ENCODE data around the gene PPDPF. TPM values are rescaled to one million over a fixed set of nuclear protein-coding genes. Genes with fewer than 3 reads are reported as not detected.
"Not testable (repeated sequence)": the region's sequence is repeated elsewhere in the genome, so short reads cannot be mapped to it uniquely, and the experiment has no call there.

Gene PPDPF
- total and polyA plus RNA-seq, 3 experiments from 2014 or later = 137 to 218 (median 207) TPM

DNA sequence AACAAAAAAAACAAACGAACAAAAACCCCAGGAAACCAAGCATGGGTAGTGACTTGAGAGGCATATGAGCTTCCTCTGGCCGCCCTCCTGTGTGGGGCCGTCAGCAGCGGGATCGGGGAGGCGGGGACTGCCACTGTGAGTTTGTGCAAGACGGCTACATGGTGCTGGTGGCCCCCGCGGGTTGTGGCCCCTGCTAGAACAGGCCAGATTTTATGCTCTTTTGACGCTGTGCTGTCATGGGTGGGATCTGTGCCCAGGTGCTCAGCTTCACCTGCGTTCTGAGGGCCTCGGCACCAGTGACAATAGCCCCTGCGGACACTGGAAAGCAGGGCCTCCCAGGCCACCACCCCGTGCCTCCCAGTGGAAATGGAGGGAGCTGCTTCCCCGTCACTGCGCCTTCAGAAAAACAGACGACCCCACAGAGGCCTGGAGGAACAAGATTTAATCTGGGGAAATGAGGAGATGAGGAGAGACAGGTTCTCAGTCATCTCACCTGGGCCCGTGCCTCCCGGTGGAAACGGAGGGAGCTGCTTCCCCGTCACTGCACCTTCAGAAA, 43.4 kb upstream of the PPDPF start:
- peaks cover 18% of the 10 kb centered on the region for H3K27me3 ChIP-seq (ENCODE audit: insufficient read depth, low read length, poor library complexity, severe bottlenecking)
- H3K4me3 ChIP-seq (ENCODE audit: low read length) = no peak overlapping the region
- no peaks in the 10 kb centered on the region for H3K36me3 Mint-ChIP-seq
- peak overlapping the region in 1 of 8 donors; percentile 33 for H3K27ac Mint-ChIP-seq
- H3K9me3 Mint-ChIP-seq = no peaks in the 10 kb centered on the region
- no peaks in the 10 kb centered on the region for H3K36me3 ChIP-seq (ENCODE audit: insufficient read depth, low read length)
- H3K4me1 Mint-ChIP-seq = peaks cover 4 to 8% (median 8%) of the 10 kb centered on the region in 3 donors
- no peaks in the 10 kb centered on the region for H3K9me3 ChIP-seq (ENCODE audit: low read length)
- no peak overlapping the region for H3K27ac ChIP-seq (ENCODE audit: low read depth, low read length)
- ChIA-PET CTCF (interaction anchor here (0.7 to 1.0 kb wide), 2 partner anchors 20 to 192 kb away, joined by 3 read pairs; no protein-coding TSS in a partner anchor), POLR2A (no interaction called here)
- H3K4me3 Mint-ChIP-seq = no peak overlapping the region
- H3K27me3 Mint-ChIP-seq = peaks cover 39 to 49% of the 10 kb centered on the region in 2 donors
- no peaks in the 10 kb centered on the region for H3K4me1 ChIP-seq (ENCODE audit: insufficient read depth, low read length)
- no peak for DNase-seq

DNA sequence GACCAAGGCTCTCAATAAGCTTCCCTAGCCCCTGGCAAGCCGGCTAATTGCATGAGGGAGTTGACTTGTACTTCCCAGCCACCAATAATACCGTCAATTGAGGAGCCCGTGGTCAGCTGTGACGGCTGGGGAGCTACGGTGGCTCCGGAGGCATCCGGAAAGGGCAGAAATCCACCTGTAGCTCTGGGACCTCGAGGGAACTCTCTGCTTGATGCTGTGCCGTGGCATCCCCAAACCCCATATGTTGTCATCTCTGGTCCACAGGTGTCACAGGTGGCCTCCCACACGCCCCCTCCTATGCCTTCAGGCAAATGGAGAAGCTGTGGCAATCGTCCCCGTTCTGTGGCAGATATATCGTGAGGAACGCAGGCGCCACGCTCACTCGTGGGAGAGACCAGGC, 42.6 kb upstream of the PPDPF start:
- Histone ChIP-seq H3K27me3 (ENCODE audit: insufficient read depth, low read length, poor library complexity, severe bottlenecking) (peaks cover 18% of the 10 kb centered on the region), H3K27ac (ENCODE audit: low read depth, low read length) (no peak overlapping the region), H3K36me3 (ENCODE audit: insufficient read depth, low read length) (no peaks in the 10 kb centered on the region), H3K4me3 (ENCODE audit: low read length) (no peak overlapping the region), H3K4me1 (ENCODE audit: insufficient read depth, low read length) (no peaks in the 10 kb centered on the region), H3K9me3 (ENCODE audit: low read length) (no peaks in the 10 kb centered on the region)
- CTCF ChIA-PET = interaction anchor here (0.7 to 1.0 kb wide), 2 partner anchors 19 to 191 kb away, joined by 3 read pairs; no protein-coding TSS in a partner anchor
- DNase-seq = no peak
- Mint-ChIP-seq H3K36me3 (no peaks in the 10 kb centered on the region), H3K4me3 (no peak overlapping the region), H3K27me3 (peaks cover 41 to 56% of the 10 kb centered on the region in 2 donors), H3K4me1 (peaks cover 4 to 10% (median 8%) of the 10 kb centered on the region in 3 donors), H3K27ac (no peak overlapping the region), H3K9me3 (no peaks in the 10 kb centered on the region)
- POLR2A ChIA-PET = interaction anchor here (0.5 kb wide), 1 partner anchor 54 kb away, joined by 4 read pairs; no protein-coding TSS in a partner anchor

DNA sequence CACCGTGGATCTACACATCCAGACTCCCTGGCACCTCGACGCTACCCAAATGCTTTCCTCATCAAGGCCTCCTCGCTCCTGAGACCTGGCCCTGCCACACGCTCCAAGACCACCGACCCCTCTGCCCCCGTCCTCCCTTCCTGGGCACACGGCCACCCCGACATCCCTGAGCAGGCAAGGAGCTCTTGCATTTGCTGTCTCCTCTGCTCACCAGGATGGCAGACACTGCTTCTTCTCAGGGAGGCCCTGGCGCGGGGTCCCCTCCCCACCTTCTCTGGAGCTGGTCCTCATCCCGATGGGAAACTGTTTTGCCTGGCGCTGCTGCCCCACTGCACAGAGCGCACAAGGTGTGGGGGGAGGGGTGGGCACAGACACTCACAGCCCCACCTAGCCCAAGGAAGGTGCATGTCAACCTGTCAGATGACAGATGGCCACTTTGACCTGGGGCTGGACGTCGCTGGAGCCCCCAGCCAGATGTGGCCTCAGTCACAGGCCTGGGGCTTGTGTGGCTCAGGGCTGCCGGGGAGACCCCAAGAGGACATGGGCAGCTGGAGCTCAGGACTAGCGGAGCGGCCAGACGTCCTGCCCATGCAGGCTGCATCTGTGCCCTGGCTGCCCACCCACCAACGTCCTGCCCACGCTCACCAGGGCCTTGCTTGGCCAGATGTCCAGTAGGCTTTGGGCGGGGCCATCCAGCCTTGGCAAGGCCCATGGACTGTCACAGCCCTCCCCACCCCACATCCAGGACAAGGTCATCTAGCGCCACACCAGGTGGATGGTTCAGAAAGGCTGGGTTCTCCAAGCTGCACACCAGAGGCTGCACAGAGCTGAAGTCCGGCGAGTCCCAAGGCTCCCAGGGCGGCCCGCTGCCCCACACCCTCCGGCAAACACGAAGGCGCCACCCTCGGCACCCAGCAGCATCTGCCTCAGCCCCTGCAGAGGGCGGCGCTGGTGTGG, 41.9 kb upstream of the PPDPF start:
- Mint-ChIP-seq H3K4me1 (peaks cover 4 to 12% (median 8%) of the 10 kb centered on the region in 3 donors), H3K27ac (no peak overlapping the region), H3K4me3 (no peak overlapping the region), H3K27me3 (peaks cover 38 to 57% of the 10 kb centered on the region in 2 donors), H3K9me3 (no peaks in the 10 kb centered on the region), H3K36me3 (no peaks in the 10 kb centered on the region)
- Histone ChIP-seq H3K27me3 (ENCODE audit: insufficient read depth, low read length, poor library complexity, severe bottlenecking) (peaks cover 12% of the 10 kb centered on the region), H3K36me3 (ENCODE audit: insufficient read depth, low read length) (no peaks in the 10 kb centered on the region), H3K4me1 (ENCODE audit: insufficient read depth, low read length) (no peaks in the 10 kb centered on the region), H3K4me3 (ENCODE audit: low read length) (no peak overlapping the region), H3K9me3 (ENCODE audit: low read length) (no peaks in the 10 kb centered on the region), H3K27ac (ENCODE audit: low read depth, low read length) (no peak overlapping the region)
- ChIA-PET POLR2A (interaction anchor here (0.5 kb wide), 1 partner anchor 53 kb away, joined by 4 read pairs; no protein-coding TSS in a partner anchor), CTCF (interaction anchor here (1.0 kb wide), 1 partner anchor 18 kb away, joined by 3 read pairs; no protein-coding TSS in a partner anchor)
- DNase-seq = no peak

DNA sequence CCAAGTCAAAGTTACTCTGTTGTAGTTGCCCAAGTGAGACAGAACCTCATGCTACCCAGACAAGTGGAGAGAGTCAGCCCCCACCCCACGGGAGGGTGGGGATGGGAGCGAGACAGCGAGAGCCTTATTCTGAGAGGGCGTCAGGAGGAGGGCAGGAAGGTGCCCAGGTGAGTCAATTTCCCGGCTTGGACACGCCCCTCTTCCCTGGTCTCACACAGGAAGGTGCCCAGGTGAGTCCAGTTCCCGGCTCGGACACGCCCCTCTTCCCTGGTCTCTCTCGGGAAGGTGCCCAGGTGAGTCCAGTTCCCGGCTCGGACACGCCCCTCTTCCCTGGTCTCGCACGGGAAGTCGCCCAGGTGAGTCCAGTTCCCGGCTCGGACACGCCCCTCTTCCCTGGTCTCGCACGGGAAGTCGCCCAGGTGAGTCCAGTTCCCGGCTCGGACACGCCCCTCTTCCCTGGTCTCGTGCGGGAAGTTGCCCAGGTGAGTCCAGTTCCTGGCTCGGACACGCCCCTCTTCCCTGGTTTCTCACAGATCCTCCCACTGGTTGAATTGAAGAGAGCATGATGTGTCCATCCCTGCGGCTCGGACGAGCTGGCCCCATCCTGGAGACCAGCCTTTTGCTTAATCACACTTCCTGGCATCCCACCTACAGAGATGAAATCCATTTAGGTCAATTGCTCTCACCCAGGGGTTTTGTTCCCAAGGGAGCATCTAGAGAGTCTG, 40.7 kb upstream of the PPDPF start:
- H3K27me3 ChIP-seq (ENCODE audit: insufficient read depth, low read length, poor library complexity, severe bottlenecking); H3K4me3 Mint-ChIP-seq; H3K9me3 ChIP-seq (ENCODE audit: low read length); CTCF ChIA-PET; POLR2A ChIA-PET; H3K36me3 Mint-ChIP-seq; DNase-seq; H3K4me1 ChIP-seq (ENCODE audit: insufficient read depth, low read length); H3K27ac ChIP-seq (ENCODE audit: low read depth, low read length); H3K4me1 Mint-ChIP-seq; H3K27ac Mint-ChIP-seq; H3K4me3 ChIP-seq (ENCODE audit: low read length); H3K36me3 ChIP-seq (ENCODE audit: insufficient read depth, low read length); H3K9me3 Mint-ChIP-seq: not testable (repeated sequence)
- peaks cover 28 to 52% of the 10 kb centered on the region in 2 donors for H3K27me3 Mint-ChIP-seq

DNA sequence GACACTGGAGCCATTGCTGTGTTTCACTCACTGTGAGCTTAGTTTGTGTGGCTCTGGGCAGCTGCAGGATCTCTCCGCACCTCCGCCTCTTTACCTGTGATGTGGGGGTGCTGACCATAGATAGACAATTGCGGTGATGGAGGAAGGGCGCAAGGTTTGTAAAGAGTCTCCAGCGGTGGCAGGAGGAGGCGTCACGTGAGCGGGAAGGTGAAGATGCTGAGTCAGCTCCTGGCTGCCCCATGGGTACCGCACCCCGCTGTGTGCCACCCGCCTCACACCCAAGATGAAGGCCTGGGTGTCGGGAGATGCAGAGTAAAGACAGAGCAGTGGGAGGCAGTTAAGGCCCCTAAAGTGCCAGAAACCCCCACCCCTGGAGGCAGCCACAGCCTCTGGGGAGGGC, 39.1 kb upstream of the PPDPF start:
- Mint-ChIP-seq H3K4me1 (peaks cover 0 to 3% (median 0%) of the 10 kb centered on the region in 3 donors), H3K27ac (no peak overlapping the region), H3K4me3 (no peak overlapping the region), H3K9me3 (no peaks in the 10 kb centered on the region), H3K27me3 (peaks cover 31 to 47% of the 10 kb centered on the region in 2 donors), H3K36me3 (no peaks in the 10 kb centered on the region)
- Histone ChIP-seq H3K36me3 (ENCODE audit: insufficient read depth, low read length) (no peaks in the 10 kb centered on the region), H3K9me3 (ENCODE audit: low read length) (no peaks in the 10 kb centered on the region), H3K4me1 (ENCODE audit: insufficient read depth, low read length) (no peaks in the 10 kb centered on the region), H3K4me3 (ENCODE audit: low read length) (no peak overlapping the region), H3K27ac (ENCODE audit: low read depth, low read length) (no peak overlapping the region), H3K27me3 (ENCODE audit: insufficient read depth, low read length, poor library complexity, severe bottlenecking) (no peaks in the 10 kb centered on the region)
- CTCF ChIA-PET = interaction anchor here (1.0 kb wide), 1 partner anchor 15 kb away, joined by 3 read pairs; no protein-coding TSS in a partner anchor
- POLR2A ChIA-PET = no interaction called here
- no peak for DNase-seq

DNA sequence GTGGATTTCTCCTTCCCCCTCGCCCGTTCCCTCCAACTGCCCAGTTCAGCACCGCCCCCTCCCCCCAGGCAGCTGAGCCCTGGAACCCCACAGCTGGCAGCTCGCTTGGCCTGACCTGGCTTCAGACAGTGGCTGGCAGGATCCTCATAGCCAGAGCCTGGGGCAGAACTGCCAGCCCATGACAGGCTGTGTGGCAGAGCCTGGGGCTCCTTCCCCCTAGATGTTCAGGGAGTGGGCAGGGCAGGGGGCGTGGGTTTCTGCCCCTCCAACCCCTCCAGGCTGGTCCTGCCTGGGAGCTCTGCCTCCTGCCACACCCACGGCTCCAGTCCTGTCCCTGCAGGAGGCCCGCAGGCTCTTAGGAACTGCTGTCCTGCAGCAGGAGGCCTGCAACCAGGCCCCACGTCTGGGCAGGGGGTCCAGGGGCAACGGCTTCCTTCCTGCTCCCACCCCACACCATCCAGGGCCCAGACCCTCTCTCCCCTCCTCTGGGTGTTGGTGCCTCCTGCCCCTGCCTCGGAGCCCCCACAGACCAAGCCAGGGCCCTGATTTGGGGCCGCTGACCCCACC, 38.5 kb upstream of the PPDPF start:
- CTCF ChIA-PET = interaction anchor here (0.9 to 1.0 kb wide), 2 partner anchors 14 to 15 kb away, joined by 3 read pairs; no protein-coding TSS in a partner anchor
- Histone ChIP-seq H3K27ac (ENCODE audit: low read depth, low read length) (no peak overlapping the region), H3K9me3 (ENCODE audit: low read length) (no peaks in the 10 kb centered on the region), H3K36me3 (ENCODE audit: insufficient read depth, low read length) (no peaks in the 10 kb centered on the region), H3K4me1 (ENCODE audit: insufficient read depth, low read length) (no peaks in the 10 kb centered on the region), H3K4me3 (ENCODE audit: low read length) (no peak overlapping the region), H3K27me3 (ENCODE audit: insufficient read depth, low read length, poor library complexity, severe bottlenecking) (no peaks in the 10 kb centered on the region)
- Mint-ChIP-seq H3K9me3 (no peaks in the 10 kb centered on the region), H3K27ac (no peak overlapping the region), H3K27me3 (peaks cover 27 to 44% of the 10 kb centered on the region in 2 donors), H3K36me3 (no peaks in the 10 kb centered on the region), H3K4me1 (peaks cover 0 to 3% (median 0%) of the 10 kb centered on the region in 3 donors), H3K4me3 (no peak overlapping the region)
- POLR2A ChIA-PET = no interaction called here
- no peak for DNase-seq

DNA sequence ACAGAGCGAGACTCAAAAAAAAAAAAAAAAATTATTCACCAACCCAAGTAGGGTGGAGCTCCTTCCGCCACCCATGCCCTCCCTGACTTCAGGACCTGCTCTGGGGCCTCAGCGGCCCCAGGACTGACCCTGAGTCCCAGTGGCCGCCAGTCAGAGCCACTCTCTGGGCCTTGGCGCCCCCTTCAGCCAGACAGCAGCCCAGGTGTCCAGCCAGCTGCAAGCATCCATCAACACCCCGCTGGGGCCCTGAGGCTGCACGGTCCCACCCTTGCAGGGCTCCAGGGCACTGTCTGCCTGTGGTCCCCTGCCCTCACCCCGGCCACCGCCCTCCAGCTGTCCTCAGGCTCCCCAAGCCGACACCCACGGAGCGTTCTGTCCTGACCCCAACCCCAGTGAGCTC, 36.7 kb upstream of the PPDPF start:
- Histone ChIP-seq H3K27ac (ENCODE audit: low read depth, low read length) (no peak overlapping the region), H3K9me3 (ENCODE audit: low read length) (no peaks in the 10 kb centered on the region), H3K4me3 (ENCODE audit: low read length) (no peak overlapping the region), H3K4me1 (ENCODE audit: insufficient read depth, low read length) (no peaks in the 10 kb centered on the region), H3K36me3 (ENCODE audit: insufficient read depth, low read length) (no peaks in the 10 kb centered on the region), H3K27me3 (ENCODE audit: insufficient read depth, low read length, poor library complexity, severe bottlenecking) (no peaks in the 10 kb centered on the region)
- Mint-ChIP-seq H3K27me3 (peaks cover 23 to 33% of the 10 kb centered on the region in 2 donors), H3K9me3 (no peaks in the 10 kb centered on the region), H3K4me1 (peaks cover 0 to 3% (median 0%) of the 10 kb centered on the region in 3 donors), H3K36me3 (no peaks in the 10 kb centered on the region), H3K27ac (no peak overlapping the region), H3K4me3 (no peak overlapping the region)
- ChIA-PET CTCF (no interaction called here), POLR2A (no interaction called here)
- DNase-seq = no peak

Data from CD8-positive, alpha-beta memory T cell (primary cell).